ENCODE measurements around the gene ADTRP.
"Not testable (repeated sequence)": the region's sequence is repeated elsewhere in the genome, so short reads cannot be mapped to it uniquely, and the experiment has no call there.

Gene ADTRP

GRCh38 chr6:11699576-11699975 is 79.0 kb downstream of the ADTRP start:
- TF ChIP-seq EZH2phosphoT487 (conservative IDR thresholded peaks at IDR 0.05; ENCODE audit: low read length) (no peak), CTCF (IDR thresholded peaks at IDR 0.05; ENCODE audit: insufficient read depth, low read length, poor library complexity, severe bottlenecking) (no peak)
- Histone ChIP-seq H3K9me3 (ENCODE audit: insufficient read depth, low read length) (no peaks in the 10 kb centered on the region), H3K4me2 (ENCODE audit: low read depth, low read length, poor library complexity, severe bottlenecking) (no peak overlapping the region), H3K27me3 (ENCODE audit: low read length) (0 out of 2 replicates have a peak, but pooled peaks cover 3% of the 10 kb centered on the region), H3K79me2 (ENCODE audit: insufficient read depth, low read length) (no peaks in the 10 kb centered on the region), H3K36me3 (ENCODE audit: low read length) (no peaks in the 10 kb centered on the region), H4K20me1 (ENCODE audit: low read depth, low read length) (no peaks in the 10 kb centered on the region), H3K9ac (ENCODE audit: low read length) (no peak overlapping the region), H2AFZ (ENCODE audit: low read depth, low read length, severe bottlenecking) (no peak overlapping the region), H3K4me3 (ENCODE audit: insufficient read depth, low read length, poor library complexity, severe bottlenecking) (no peak overlapping the region), H3F3A (ENCODE audit: insufficient read depth) (no peaks in the 10 kb centered on the region), H3K9me2 (replicated peaks; ENCODE audit: insufficient read depth, low read length) (no peaks in the 10 kb centered on the region), H3K27ac (ENCODE audit: low read depth, low read length) (no peak overlapping the region)

GRCh38 chr6:11692451-11693376 is 85.9 kb downstream of the ADTRP start:
- Histone ChIP-seq H3K4me3 (ENCODE audit: insufficient read depth, low read length, poor library complexity, severe bottlenecking) (no peak overlapping the region), H3K27me3 (ENCODE audit: low read length) (0 out of 2 replicates have a peak, but pooled peaks cover 3% of the 10 kb centered on the region), H3K79me2 (ENCODE audit: insufficient read depth, low read length) (no peaks in the 10 kb centered on the region), H3K4me2 (ENCODE audit: low read depth, low read length, poor library complexity, severe bottlenecking) (no peak overlapping the region), H3K9me2 (replicated peaks; ENCODE audit: insufficient read depth, low read length) (no peaks in the 10 kb centered on the region), H4K20me1 (ENCODE audit: low read depth, low read length) (no peaks in the 10 kb centered on the region), H3K9me3 (ENCODE audit: insufficient read depth, low read length) (no peaks in the 10 kb centered on the region), H2AFZ (ENCODE audit: low read depth, low read length, severe bottlenecking) (no peak overlapping the region), H3K27ac (ENCODE audit: low read depth, low read length) (no peak overlapping the region), H3K9ac (ENCODE audit: low read length) (no peak overlapping the region), H3K36me3 (ENCODE audit: low read length) (no peaks in the 10 kb centered on the region), H3F3A (ENCODE audit: insufficient read depth) (no peaks in the 10 kb centered on the region)
- TF ChIP-seq CTCF (IDR thresholded peaks at IDR 0.05; ENCODE audit: insufficient read depth, low read length, poor library complexity, severe bottlenecking) = no peak
- TF ChIP-seq EZH2phosphoT487 (conservative IDR thresholded peaks at IDR 0.05; ENCODE audit: low read length) = no peak

- H3K4me2 ChIP-seq (ENCODE audit: low read depth, low read length, poor library complexity, severe bottlenecking) = no peak overlapping the region
- TF ChIP-seq CTCF (IDR thresholded peaks at IDR 0.05; ENCODE audit: insufficient read depth, low read length, poor library complexity, severe bottlenecking) = no peak
- TF ChIP-seq EZH2phosphoT487 (conservative IDR thresholded peaks at IDR 0.05; ENCODE audit: low read length) = no peak
- no peak overlapping the region for H2AFZ ChIP-seq (ENCODE audit: low read depth, low read length, severe bottlenecking)
- no peak overlapping the region for H3K27ac ChIP-seq (ENCODE audit: low read depth, low read length)
- H3K9ac ChIP-seq (ENCODE audit: low read length) = no peak overlapping the region
- no peaks in the 10 kb centered on the region for H3K9me2 ChIP-seq (replicated peaks; ENCODE audit: insufficient read depth, low read length)
- H4K20me1 ChIP-seq (ENCODE audit: low read depth, low read length) = no peaks in the 10 kb centered on the region
- no peaks in the 10 kb centered on the region for H3F3A ChIP-seq (ENCODE audit: insufficient read depth)
- no peaks in the 10 kb centered on the region for H3K79me2 ChIP-seq (ENCODE audit: insufficient read depth, low read length)
- H3K27me3 ChIP-seq (ENCODE audit: low read length) = no peaks in the 10 kb centered on the region
- no peak overlapping the region for H3K4me3 ChIP-seq (ENCODE audit: insufficient read depth, low read length, poor library complexity, severe bottlenecking)
- no peaks in the 10 kb centered on the region for H3K9me3 ChIP-seq (ENCODE audit: insufficient read depth, low read length)
- no peaks in the 10 kb centered on the region for H3K36me3 ChIP-seq (ENCODE audit: low read length)
Observed at GRCh38 chr6:11689847-11690246, 88.8 kb downstream of the ADTRP start.

GRCh38 chr6:11689400-11689799 is 89.2 kb downstream of the ADTRP start:
- not testable (repeated sequence) for H3K36me3 ChIP-seq (ENCODE audit: low read length); H3K27ac ChIP-seq (ENCODE audit: low read depth, low read length); H3F3A ChIP-seq (ENCODE audit: insufficient read depth); H3K4me3 ChIP-seq (ENCODE audit: insufficient read depth, low read length, poor library complexity, severe bottlenecking); H4K20me1 ChIP-seq (ENCODE audit: low read depth, low read length); H3K79me2 ChIP-seq (ENCODE audit: insufficient read depth, low read length); H3K9me3 ChIP-seq (ENCODE audit: insufficient read depth, low read length); H3K4me2 ChIP-seq (ENCODE audit: low read depth, low read length, poor library complexity, severe bottlenecking); H3K27me3 ChIP-seq (ENCODE audit: low read length); H3K9me2 ChIP-seq (replicated peaks; ENCODE audit: insufficient read depth, low read length); H2AFZ ChIP-seq (ENCODE audit: low read depth, low read length, severe bottlenecking); H3K9ac ChIP-seq (ENCODE audit: low read length)
